GM12875 (cell line): ENCODE data around the gene ABHD17B.

Experiments
- H3K4me3 ChIP-seq: one replicate; pipeline ENCODE4 v1.5.1; 2011; ENCODE audit warnings: low read depth, low read length, control low read depth
- CTCF ChIP-seq: IDR thresholded peaks from 2 replicates; pipeline ENCODE4 v1.5.1; 2011; ENCODE audit warnings: low read depth, mild to moderate bottlenecking, control low read depth, inconsistent platforms, low read length, moderate library complexity, borderline replicate concordance; ENCODE audit not compliant: insufficient read depth

Gene ABHD17B

GRCh38 chr9:71844808-71845207 lies 66.2 kb downstream of the ABHD17B start:
- TF ChIP-seq CTCF = no peak
- no peak overlapping the region for H3K4me3 ChIP-seq

- no peak for TF ChIP-seq CTCF
Measured at GRCh38 chr9:71839668-71840067, 71.3 kb downstream of the ABHD17B start.

DNA sequence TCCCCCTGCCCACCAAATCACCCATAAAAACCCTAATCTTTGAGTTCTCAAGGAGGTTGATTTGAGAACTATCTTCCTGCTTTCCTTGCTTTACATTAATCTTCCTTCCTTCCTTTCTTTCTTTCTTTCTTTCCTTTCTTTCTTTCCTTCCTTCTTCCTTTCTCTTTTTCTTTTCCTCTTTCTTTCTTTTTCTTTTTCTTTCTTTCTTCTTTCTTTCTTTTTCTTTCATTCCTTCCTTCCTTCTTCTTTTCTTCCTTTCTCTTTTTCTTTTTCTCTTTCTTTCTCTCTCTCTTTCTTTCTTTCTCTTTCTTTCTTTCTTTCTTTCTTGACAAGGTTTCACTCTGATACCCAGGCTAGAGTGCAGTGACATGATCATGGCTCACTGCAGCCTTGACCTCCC lies 75.4 kb downstream of the ABHD17B start:
- no peak for TF ChIP-seq CTCF
- no peak overlapping the region for H3K4me3 ChIP-seq

More at GRCh38 chr9:71839668-71840067, 71.3 kb downstream of the ABHD17B start:
- H3K4me3 ChIP-seq = no peak overlapping the region

DNA sequence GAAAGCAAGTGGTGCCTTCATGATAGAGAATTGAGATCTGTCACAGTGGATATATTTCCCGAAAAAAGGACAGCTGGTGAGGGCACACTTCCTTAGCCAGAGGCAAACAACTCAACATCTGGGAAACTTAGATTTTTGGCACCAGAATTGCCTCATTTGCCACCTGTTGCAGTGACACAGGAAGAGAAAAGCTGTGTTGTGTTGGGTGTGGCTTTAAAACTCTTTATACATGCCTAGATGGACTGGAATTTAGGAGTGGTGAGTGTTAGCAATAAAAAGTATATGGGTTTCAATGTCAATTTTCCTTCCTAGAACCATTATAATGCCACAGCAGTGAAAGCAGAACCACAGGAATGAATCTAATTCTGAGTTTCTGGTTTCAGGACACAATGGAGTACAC lies 80.1 kb downstream of the ABHD17B start:
- H3K4me3 ChIP-seq = no peak overlapping the region
- no peak for TF ChIP-seq CTCF

DNA sequence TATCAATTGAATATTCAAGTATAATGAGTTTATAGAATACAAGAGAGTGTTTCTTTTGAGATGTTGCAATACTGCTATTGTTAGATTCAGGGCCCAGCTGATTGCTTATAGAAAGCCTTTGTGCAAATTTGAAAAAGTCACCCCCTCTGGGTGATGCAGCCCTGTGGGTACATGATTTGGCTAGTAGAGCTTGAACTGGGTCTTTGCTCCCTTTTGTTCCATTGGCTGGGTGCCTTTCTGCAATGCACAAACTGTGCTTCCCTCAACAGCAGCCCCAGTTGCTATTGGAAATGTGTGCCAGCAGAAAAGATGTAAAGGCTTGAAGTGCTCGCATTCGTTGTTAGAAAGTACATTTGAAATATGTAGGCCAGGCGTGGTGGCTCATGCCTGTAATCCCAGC lies 80.8 kb downstream of the ABHD17B start:
- TF ChIP-seq CTCF = no peak
- H3K4me3 ChIP-seq = no peak overlapping the region

DNA sequence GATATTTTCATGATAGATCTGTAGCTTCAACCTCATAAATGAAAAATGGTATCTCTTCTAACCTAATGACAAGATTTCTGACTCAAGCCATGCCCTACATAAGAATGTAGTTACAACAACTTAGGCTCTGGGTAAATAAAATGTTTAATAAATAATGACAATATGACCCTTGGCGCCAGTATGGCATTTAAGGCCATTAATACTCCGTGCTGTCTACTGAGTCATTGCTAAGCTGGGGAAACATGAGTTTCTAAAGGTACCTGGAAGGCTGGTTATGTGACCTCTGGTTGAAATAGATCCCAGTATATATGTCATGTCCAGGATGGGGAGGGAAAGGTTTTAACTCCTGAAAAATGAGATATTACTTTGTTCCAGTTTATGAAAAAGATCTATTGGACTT lies 84.7 kb downstream of the ABHD17B start:
- no peak overlapping the region for H3K4me3 ChIP-seq
- no peak for TF ChIP-seq CTCF

DNA sequence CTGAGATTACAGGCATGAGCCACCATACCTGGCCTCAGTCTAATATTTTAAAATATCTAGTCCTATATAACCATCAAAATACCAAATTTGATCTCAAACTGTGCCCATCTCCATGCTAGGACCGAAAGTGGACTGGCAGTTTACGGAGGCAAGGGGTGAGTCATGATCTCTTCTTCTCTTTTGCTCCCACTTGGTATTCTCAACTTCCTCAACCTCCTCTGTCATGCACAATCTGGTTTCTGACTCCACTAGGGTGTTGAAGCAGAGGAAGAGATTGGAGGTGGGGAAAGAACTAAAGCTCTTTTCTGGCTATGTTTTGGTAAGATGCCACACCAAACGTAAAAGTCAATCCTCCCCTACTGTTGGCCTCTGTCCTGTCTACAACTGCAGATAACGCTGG lies 86.7 kb downstream of the ABHD17B start:
- no peak for TF ChIP-seq CTCF
- H3K4me3 ChIP-seq = no peak overlapping the region
